Activated CD8-positive, alpha-beta T cell treated with anti-CD3 and anti-CD28 coated beads, Interleukin-2, amount 10 ng/mL, durations not matched to agents 7 days and 5 days (primary cell): ENCODE results near the gene AP3S1. TPM values are rescaled to one million over a fixed set of nuclear protein-coding genes. Genes with fewer than 3 reads are reported as not detected.

Source experiments
- ATAC-seq: fragments of 150-1000 bp; cut with Tn5 transposase; one replicate; pipeline ENCODE4 v1.10.0; 2021; ENCODE audit warnings: moderate library complexity
- CTCF ChIA-PET: fragments of 350-600 bp; sonication (Branson Sonifier 250); formaldehyde crosslinking; loops from one replicate; lab custom pipeline; 2021; ENCODE audit warnings: antibody characterized with exemption; lab: Charles Lee
- POLR2A ChIA-PET: fragments of 350-600 bp; sonication (Branson Sonifier 250); formaldehyde crosslinking; loops from one replicate; lab custom pipeline; 2021; ENCODE audit warnings: antibody characterized with exemption; lab: Charles Lee
- DNase-seq: peaks from one replicate; pipeline ENCODE4 v3.0.0-alpha.2; 2020
- H3K27ac Mint-ChIP-seq: one replicate; pipeline ENCODE4 v1.8.0; 2021; ENCODE audit warnings: mild to moderate bottlenecking, mixed read lengths
- H3K27me3 Mint-ChIP-seq: one replicate; pipeline ENCODE4 v1.8.0; 2021; ENCODE audit warnings: low read depth, mixed read lengths
- H3K36me3 Mint-ChIP-seq: one replicate; pipeline ENCODE4 v1.8.0; 2021; ENCODE audit warnings: low read depth, mixed read lengths
- H3K4me1 Mint-ChIP-seq: one replicate; pipeline ENCODE4 v1.8.0; 2021; ENCODE audit warnings: low read depth, mixed read lengths
- H3K4me3 Mint-ChIP-seq: one replicate; pipeline ENCODE4 v1.8.0; 2021; ENCODE audit warnings: mild to moderate bottlenecking, mixed read lengths
- H3K9me3 Mint-ChIP-seq: one replicate; pipeline ENCODE4 v1.8.0; 2022; ENCODE audit warnings: mixed read lengths; ENCODE audit not compliant: insufficient read depth
- total RNA-seq, 2 experiments: library from RNA; stranded (reverse); gene quantifications; one replicate each; pipeline ENCODE4 v1.2.3, GENCODE V29; 2021

Gene AP3S1
- total RNA-seq, 2 experiments from 2014 or later, result 76.6 to 78.3 TPM

GRCh38 chr5:115849258-115849798, 7.6 kb downstream of the AP3S1 start:
- POLR2A ChIA-PET, result interaction anchor here (0.8 to 1.3 kb wide), 2 partner anchors 8 to 305 kb away, joined by 3 to 4 read pairs; partner anchors contain the start of gene ATG12
- peaks cover 11% of the 10 kb centered on the region for H3K36me3 Mint-ChIP-seq
- H3K27me3 Mint-ChIP-seq, result no peaks in the 10 kb centered on the region
- ATAC-seq (no peak), DNase-seq (no peak)
- peaks cover 6% of the 10 kb centered on the region for H3K9me3 Mint-ChIP-seq
- no peak overlapping the region for H3K4me3 Mint-ChIP-seq
- H3K4me1 Mint-ChIP-seq, result peaks cover 8% of the 10 kb centered on the region
- CTCF ChIA-PET, result no interaction called here
- H3K27ac Mint-ChIP-seq, result no peak overlapping the region

GRCh38 chr5:115850744-115851416, 9.1 kb downstream of the AP3S1 start:
- Mint-ChIP-seq H3K27ac (no peak overlapping the region), H3K4me3 (no peak overlapping the region), H3K36me3 (peaks cover 11% of the 10 kb centered on the region), H3K4me1 (no peaks in the 10 kb centered on the region), H3K27me3 (no peaks in the 10 kb centered on the region), H3K9me3 (peaks cover 6% of the 10 kb centered on the region)
- ATAC-seq, result no peak
- CTCF ChIA-PET, result no interaction called here
- DNase-seq, result no peak
- POLR2A ChIA-PET, result no interaction called here

DNA sequence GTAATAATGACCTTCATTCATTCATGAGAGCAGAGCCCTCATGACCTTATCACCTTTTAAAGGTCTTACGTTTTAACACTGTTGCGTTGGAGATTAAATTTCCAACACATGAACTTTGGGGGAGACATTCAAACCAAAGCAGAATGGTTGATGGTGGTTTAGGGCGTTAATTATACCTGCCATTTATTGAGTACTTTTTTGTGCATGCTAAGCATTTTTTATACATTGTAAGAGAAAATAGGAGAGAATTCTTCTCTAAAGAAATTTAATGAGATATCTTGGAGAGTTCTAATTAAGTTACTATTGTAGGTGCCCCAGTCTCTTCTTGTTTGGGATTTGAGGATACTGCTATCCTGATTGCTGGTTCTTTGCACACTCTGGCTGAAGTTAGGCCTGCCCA, 12.4 kb downstream of the AP3S1 start:
- CTCF ChIA-PET, result no interaction called here
- Mint-ChIP-seq H3K4me1 (peaks cover 9% of the 10 kb centered on the region), H3K4me3 (no peak overlapping the region), H3K9me3 (peaks cover 6% of the 10 kb centered on the region), H3K36me3 (peaks cover 11% of the 10 kb centered on the region), H3K27ac (no peak overlapping the region), H3K27me3 (no peaks in the 10 kb centered on the region)
- POLR2A ChIA-PET, result no interaction called here
- DNase-seq (no peak), ATAC-seq (no peak)

DNA sequence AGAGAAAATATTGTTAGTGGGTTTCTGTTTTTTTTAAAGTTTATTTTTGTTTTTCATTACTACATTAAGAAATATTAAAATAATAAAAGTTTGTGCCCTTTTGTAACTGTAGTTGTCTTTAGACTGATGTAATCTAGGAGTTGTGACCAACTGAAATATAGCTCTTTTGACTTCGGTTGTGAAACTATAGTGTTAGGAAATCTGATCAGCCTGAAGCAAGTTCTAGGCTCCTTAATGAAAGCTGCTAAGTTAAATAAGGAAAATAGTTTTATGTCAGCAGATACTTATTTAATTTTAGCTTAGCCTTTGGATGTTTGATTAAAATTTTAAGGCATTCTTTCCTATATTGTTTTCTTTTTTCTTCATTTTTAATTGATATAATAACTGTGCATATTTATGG, 14.2 kb downstream of the AP3S1 start:
- Mint-ChIP-seq H3K9me3 (peaks cover 6% of the 10 kb centered on the region), H3K27me3 (no peaks in the 10 kb centered on the region), H3K4me3 (no peak overlapping the region), H3K4me1 (peaks cover 9% of the 10 kb centered on the region), H3K27ac (no peak overlapping the region), H3K36me3 (peaks cover 11% of the 10 kb centered on the region)
- DNase-seq (no peak), ATAC-seq (no peak)
- POLR2A ChIA-PET, result no interaction called here
- CTCF ChIA-PET, result no interaction called here

DNA sequence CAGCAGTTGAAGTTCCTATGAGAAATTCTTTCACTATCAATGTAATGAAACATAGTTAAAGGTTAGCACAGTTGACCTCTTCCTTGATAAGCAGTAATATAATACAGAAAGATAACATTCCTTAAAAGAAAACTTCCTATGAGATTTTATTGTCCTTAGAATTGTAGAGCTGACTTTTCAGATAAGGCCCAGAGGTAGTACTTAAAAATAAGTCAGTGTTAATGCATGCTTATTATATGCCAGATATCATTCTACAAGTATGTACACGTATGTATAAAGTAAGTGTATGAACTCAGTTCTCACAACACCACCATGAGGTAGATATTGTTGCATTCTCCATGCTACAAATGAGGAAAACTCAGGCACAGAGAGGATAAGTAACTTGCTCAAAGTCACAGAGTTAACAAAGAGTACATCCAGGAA, 15.3 kb downstream of the AP3S1 start:
- POLR2A ChIA-PET, result no interaction called here
- no peak for DNase-seq
- ATAC-seq, result no peak
- Mint-ChIP-seq H3K4me1 (peaks cover 9% of the 10 kb centered on the region), H3K36me3 (peaks cover 14% of the 10 kb centered on the region), H3K4me3 (no peak overlapping the region), H3K27me3 (no peaks in the 10 kb centered on the region), H3K27ac (no peak overlapping the region), H3K9me3 (peaks cover 6% of the 10 kb centered on the region)
- CTCF ChIA-PET, result no interaction called here

- no peaks in the 10 kb centered on the region for H3K27me3 Mint-ChIP-seq
- DNase-seq (no peak), ATAC-seq (no peak)
- peaks cover 14% of the 10 kb centered on the region for H3K36me3 Mint-ChIP-seq
- H3K4me3 Mint-ChIP-seq, result no peak overlapping the region
- ChIA-PET CTCF (no interaction called here), POLR2A (no interaction called here)
- H3K27ac Mint-ChIP-seq, result no peak overlapping the region
- peaks cover 9% of the 10 kb centered on the region for H3K4me1 Mint-ChIP-seq
- peaks cover 6% of the 10 kb centered on the region for H3K9me3 Mint-ChIP-seq
Observed at GRCh38 chr5:115857626-115858349, 16.1 kb downstream of the AP3S1 start.

GRCh38 chr5:115858396-115858795, 16.7 kb downstream of the AP3S1 start:
- no peak for ATAC-seq
- H3K27me3 Mint-ChIP-seq, result no peaks in the 10 kb centered on the region
- H3K27ac Mint-ChIP-seq, result no peak overlapping the region
- peaks cover 1% of the 10 kb centered on the region for H3K9me3 Mint-ChIP-seq
- H3K36me3 Mint-ChIP-seq, result peaks cover 10% of the 10 kb centered on the region
- H3K4me3 Mint-ChIP-seq, result no peak overlapping the region
- POLR2A ChIA-PET, result no interaction called here
- peaks cover 9% of the 10 kb centered on the region for H3K4me1 Mint-ChIP-seq
- no peak for DNase-seq
- CTCF ChIA-PET, result no interaction called here

DNA sequence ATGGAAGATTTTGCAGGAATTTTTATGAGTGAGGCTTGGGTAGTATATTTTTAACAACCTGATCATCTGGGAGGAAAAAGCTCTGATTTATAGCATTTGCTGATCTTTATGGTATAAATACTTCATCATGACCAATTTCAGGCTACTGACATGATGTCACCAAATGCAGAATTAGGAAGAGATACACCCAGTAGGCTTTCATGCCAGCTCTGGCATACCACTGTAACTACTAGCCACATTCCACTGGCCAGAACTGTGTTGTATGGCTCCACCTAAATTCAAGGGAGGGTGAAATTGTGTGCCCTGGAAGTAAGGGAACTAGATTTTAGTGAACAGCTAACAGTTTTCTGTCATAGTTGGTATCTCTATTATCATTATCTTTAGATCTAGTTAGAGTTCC, 17.6 kb downstream of the AP3S1 start:
- no peak overlapping the region for H3K27ac Mint-ChIP-seq
- H3K36me3 Mint-ChIP-seq, result peaks cover 3% of the 10 kb centered on the region
- ChIA-PET CTCF (no interaction called here), POLR2A (no interaction called here)
- peaks cover 5% of the 10 kb centered on the region for H3K9me3 Mint-ChIP-seq
- H3K4me1 Mint-ChIP-seq, result peaks cover 9% of the 10 kb centered on the region
- no peak overlapping the region for H3K4me3 Mint-ChIP-seq
- no peaks in the 10 kb centered on the region for H3K27me3 Mint-ChIP-seq
- ATAC-seq, result no peak
- DNase-seq, result no peak

DNA sequence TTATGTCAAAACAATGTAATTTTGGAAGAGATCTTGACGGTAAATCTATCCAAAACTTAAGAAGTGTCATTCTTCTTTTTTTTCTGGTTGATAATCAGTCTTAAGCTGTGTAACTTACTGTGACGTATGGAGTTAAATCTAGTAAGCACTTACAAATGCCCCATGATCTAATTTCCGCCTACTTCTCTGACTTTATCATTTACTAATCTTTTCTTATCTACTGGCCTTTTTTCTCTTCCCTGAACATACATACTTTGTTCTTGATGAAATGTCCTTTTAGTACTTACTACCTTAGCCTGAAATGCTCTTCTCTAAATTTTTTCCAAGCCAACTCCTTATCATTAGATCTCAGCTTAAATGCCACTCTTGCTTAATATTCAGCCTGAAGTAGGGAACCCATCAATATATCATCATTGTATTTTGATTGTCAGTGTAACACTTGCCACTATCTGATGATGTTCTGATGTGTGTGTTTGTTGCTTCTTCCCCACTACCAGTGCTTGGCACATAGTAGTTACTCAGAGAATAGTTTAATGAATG, 27.6 kb downstream of the AP3S1 start:
- ChIA-PET POLR2A (no interaction called here), CTCF (no interaction called here)
- DNase-seq, result no peak
- Mint-ChIP-seq H3K4me1 (no peaks in the 10 kb centered on the region), H3K9me3 (no peaks in the 10 kb centered on the region), H3K4me3 (no peak overlapping the region), H3K36me3 (peaks cover 22% of the 10 kb centered on the region), H3K27ac (no peak overlapping the region), H3K27me3 (no peaks in the 10 kb centered on the region)
- no peak for ATAC-seq

- H3K4me1 Mint-ChIP-seq, result no peaks in the 10 kb centered on the region
- ATAC-seq (no peak), DNase-seq (no peak)
- H3K4me3 Mint-ChIP-seq, result no peak overlapping the region
- POLR2A ChIA-PET, result no interaction called here
- CTCF ChIA-PET, result no interaction called here
- H3K9me3 Mint-ChIP-seq, result no peaks in the 10 kb centered on the region
- no peaks in the 10 kb centered on the region for H3K27me3 Mint-ChIP-seq
- peaks cover 38% of the 10 kb centered on the region for H3K36me3 Mint-ChIP-seq
- H3K27ac Mint-ChIP-seq, result no peak overlapping the region
Observed at GRCh38 chr5:115872447-115872846, 30.7 kb downstream of the AP3S1 start.

- ChIA-PET CTCF (interaction anchor here (1.0 kb wide), 1 partner anchor 299 kb away, joined by 3 read pairs; no protein-coding TSS in a partner anchor), POLR2A (no interaction called here)
- Mint-ChIP-seq H3K4me3 (no peak overlapping the region), H3K4me1 (no peaks in the 10 kb centered on the region), H3K36me3 (peaks cover 45% of the 10 kb centered on the region), H3K27me3 (no peaks in the 10 kb centered on the region), H3K9me3 (no peaks in the 10 kb centered on the region), H3K27ac (no peak overlapping the region)
- DNase-seq (no peak), ATAC-seq (no peak)
Observed at GRCh38 chr5:115873392-115873791, 31.7 kb downstream of the AP3S1 start.

DNA sequence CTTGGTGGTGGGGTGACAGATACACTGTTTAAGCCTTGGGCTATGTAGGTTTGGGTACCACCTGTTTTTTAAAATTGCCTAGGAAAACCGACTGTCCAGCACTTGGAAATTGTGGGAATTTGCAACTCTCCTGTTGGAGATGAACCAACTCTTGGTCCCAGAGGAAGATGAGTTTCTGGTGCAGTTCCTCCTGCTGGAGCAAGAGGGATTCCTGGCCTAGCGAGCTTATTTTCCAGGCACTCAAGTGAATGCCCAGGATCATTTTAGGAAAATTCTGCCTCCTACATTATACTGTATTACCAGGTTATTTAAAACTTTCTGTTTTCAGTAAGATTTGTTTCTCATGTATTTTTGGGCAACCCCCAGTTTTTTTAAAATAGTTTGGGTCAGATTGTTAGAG, 33.7 kb downstream of the AP3S1 start:
- ATAC-seq (no peak), DNase-seq (no peak)
- no peak overlapping the region for H3K4me3 Mint-ChIP-seq
- no peak overlapping the region for H3K27ac Mint-ChIP-seq
- peaks cover 5% of the 10 kb centered on the region for H3K9me3 Mint-ChIP-seq
- no peaks in the 10 kb centered on the region for H3K4me1 Mint-ChIP-seq
- peaks cover 53% of the 10 kb centered on the region for H3K36me3 Mint-ChIP-seq
- ChIA-PET POLR2A (no interaction called here), CTCF (no interaction called here)
- no peaks in the 10 kb centered on the region for H3K27me3 Mint-ChIP-seq
